Measurements from ENCODE around the gene ITGAL. TPM values are rescaled to one million over a fixed set of nuclear protein-coding genes. Genes with fewer than 3 reads are reported as not detected.
"Not testable (repeated sequence)": the region's sequence is repeated elsewhere in the genome, so short reads cannot be mapped to it uniquely, and the experiment has no call there.

Gene ITGAL
- total RNA-seq, 1 experiment from 2014 or later = not detected

- 0 out of 4 replicates have a peak, but pooled peaks cover 0 to under 1% of the 10 kb centered on the region in 2 experiments for H3K4me1 Mint-ChIP-seq
- no peak for DNase-seq
- Histone ChIP-seq H2BK15ac (ENCODE audit: low read depth, low read length) (no peak overlapping the region), H3K9me3 (ENCODE audit: control insufficient read depth, low read depth, low read length) (no peaks in the 10 kb centered on the region), H3K18ac (ENCODE audit: insufficient read length, low read depth, low read length) (no peak overlapping the region), H3K79me2 (ENCODE audit: insufficient read depth, low read length) (no peaks in the 10 kb centered on the region), H3T11ph (ENCODE audit: low read length) (no peak overlapping the region), H2BK20ac (ENCODE audit: low read depth, low read length, poor library complexity, severe bottlenecking) (no peak overlapping the region), H2AFZ (ENCODE audit: low read length) (no peak overlapping the region), H3K23me2 (ENCODE audit: insufficient read length, low read depth, low read length, poor library complexity, severe bottlenecking) (peaks cover 2% of the 10 kb centered on the region), H3K4me1 (ENCODE audit: insufficient read depth, low read length) (no peaks in the 10 kb centered on the region), H4K8ac (replicated peaks; ENCODE audit: insufficient read length, low read depth, low read length) (no peak overlapping the region), H3K79me1 (ENCODE audit: insufficient read depth, low read depth, low read length, poor library complexity, severe bottlenecking) (no peaks in the 10 kb centered on the region), H3K14ac (ENCODE audit: insufficient read depth, low read length) (no peak overlapping the region), H3K27ac (ENCODE audit: insufficient read length, low read depth, low read length) (no peak overlapping the region), H3K27me3 (ENCODE audit: insufficient read depth, low read length) (no peaks in the 10 kb centered on the region), H4K20me1 (ENCODE audit: control insufficient read depth, insufficient read depth, insufficient read length) (no peaks in the 10 kb centered on the region), H3K4ac (ENCODE audit: low read depth, low read length) (no peak overlapping the region), H3K23ac (ENCODE audit: insufficient read length, low read depth, low read length) (no peak overlapping the region), H2BK120ac (ENCODE audit: low read depth, low read length, poor library complexity, severe bottlenecking) (no peak overlapping the region), H3K4me2 (ENCODE audit: insufficient read depth, insufficient read length, low read length) (no peak overlapping the region), H2AK5ac (ENCODE audit: insufficient read length, low read length) (no peak overlapping the region), H4K91ac (ENCODE audit: insufficient read length, low read depth, low read length) (no peak overlapping the region), H2BK5ac (ENCODE audit: insufficient read length, low read length) (no peak overlapping the region), H4K5ac (ENCODE audit: insufficient read length, low read depth, low read length) (no peak overlapping the region), H2BK12ac (ENCODE audit: insufficient read length, low read depth, low read length) (no peak overlapping the region), H3K56ac (ENCODE audit: insufficient read length, low read depth, low read length) (no peak overlapping the region), H3K9ac (ENCODE audit: extremely low read depth, insufficient read length, low read length) (no peak overlapping the region)
- no peaks in the 10 kb centered on the region for H3K36me3 Mint-ChIP-seq (ENCODE audit: insufficient read depth in 1 of 3, low read depth in 3 of 3)
- H3K27me3 Mint-ChIP-seq (ENCODE audit: low read depth) = peaks cover 4% of the 10 kb centered on the region
- no peak overlapping the region for H3K27ac Mint-ChIP-seq
- TF ChIP-seq, protein P1, sequence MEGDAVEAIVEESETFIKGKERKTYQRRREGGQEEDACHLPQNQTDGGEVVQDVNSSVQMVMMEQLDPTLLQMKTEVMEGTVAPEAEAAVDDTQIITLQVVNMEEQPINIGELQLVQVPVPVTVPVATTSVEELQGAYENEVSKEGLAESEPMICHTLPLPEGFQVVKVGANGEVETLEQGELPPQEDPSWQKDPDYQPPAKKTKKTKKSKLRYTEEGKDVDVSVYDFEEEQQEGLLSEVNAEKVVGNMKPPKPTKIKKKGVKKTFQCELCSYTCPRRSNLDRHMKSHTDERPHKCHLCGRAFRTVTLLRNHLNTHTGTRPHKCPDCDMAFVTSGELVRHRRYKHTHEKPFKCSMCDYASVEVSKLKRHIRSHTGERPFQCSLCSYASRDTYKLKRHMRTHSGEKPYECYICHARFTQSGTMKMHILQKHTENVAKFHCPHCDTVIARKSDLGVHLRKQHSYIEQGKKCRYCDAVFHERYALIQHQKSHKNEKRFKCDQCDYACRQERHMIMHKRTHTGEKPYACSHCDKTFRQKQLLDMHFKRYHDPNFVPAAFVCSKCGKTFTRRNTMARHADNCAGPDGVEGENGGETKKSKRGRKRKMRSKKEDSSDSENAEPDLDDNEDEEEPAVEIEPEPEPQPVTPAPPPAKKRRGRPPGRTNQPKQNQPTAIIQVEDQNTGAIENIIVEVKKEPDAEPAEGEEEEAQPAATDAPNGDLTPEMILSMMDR (conservative IDR thresholded peaks at IDR 0.05) = no peak
- WGBS (ENCODE audit: extremely low coverage, insufficient read length, low lambda C conversion rate) = no CpG with 5 or more reads among the region's 11 CpGs
- no peak overlapping the region for H3K4me3 Mint-ChIP-seq
- H3K9me3 Mint-ChIP-seq = peaks cover 0 to 2% of the 10 kb centered on the region in 2 experiments; a peak in 1 of 5 replicates
Measured at GRCh38 chr16:30459456-30459855, 13.1 kb upstream of the ITGAL start.

DNA sequence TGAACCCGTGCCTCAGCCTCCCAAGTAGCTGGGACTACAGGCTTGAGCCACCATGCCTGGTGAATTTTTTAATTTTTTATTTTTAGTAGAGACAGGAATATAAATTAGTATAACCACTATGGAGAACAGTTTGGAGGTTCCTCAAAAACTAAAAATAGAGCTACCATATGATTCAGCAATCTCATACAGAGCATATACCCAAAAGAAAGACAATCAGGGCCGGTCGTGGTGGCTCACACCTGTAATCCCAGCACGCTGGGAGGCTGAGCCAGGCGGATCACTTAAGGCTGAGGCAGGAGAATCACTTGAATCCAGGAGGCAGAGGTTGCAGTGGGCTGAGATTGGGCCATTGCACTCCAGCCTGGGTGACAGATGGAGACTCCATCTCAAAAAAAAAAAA lies 11.1 kb upstream of the ITGAL start:
- not testable (repeated sequence) for H2BK15ac ChIP-seq (ENCODE audit: low read depth, low read length); H2AK5ac ChIP-seq (ENCODE audit: insufficient read length, low read length); H2AFZ ChIP-seq (ENCODE audit: low read length); H3K56ac ChIP-seq (ENCODE audit: insufficient read length, low read depth, low read length); H3K23me2 ChIP-seq (ENCODE audit: insufficient read length, low read depth, low read length, poor library complexity, severe bottlenecking); H3K4me1 Mint-ChIP-seq; H3K4me1 ChIP-seq (ENCODE audit: insufficient read depth, low read length); H3K27ac Mint-ChIP-seq; H2BK12ac ChIP-seq (ENCODE audit: insufficient read length, low read depth, low read length); H3K9me3 Mint-ChIP-seq; H3K4me3 Mint-ChIP-seq; H4K5ac ChIP-seq (ENCODE audit: insufficient read length, low read depth, low read length); H3K27me3 Mint-ChIP-seq (ENCODE audit: low read depth); H4K8ac ChIP-seq (replicated peaks; ENCODE audit: insufficient read length, low read depth, low read length); H2BK5ac ChIP-seq (ENCODE audit: insufficient read length, low read length); H3K27ac ChIP-seq (ENCODE audit: insufficient read length, low read depth, low read length); H3K14ac ChIP-seq (ENCODE audit: insufficient read depth, low read length); H2BK120ac ChIP-seq (ENCODE audit: low read depth, low read length, poor library complexity, severe bottlenecking); H3K9ac ChIP-seq (ENCODE audit: extremely low read depth, insufficient read length, low read length); DNase-seq; H3K4me2 ChIP-seq (ENCODE audit: insufficient read depth, insufficient read length, low read length); H3K27me3 ChIP-seq (ENCODE audit: insufficient read depth, low read length); H4K20me1 ChIP-seq (ENCODE audit: control insufficient read depth, insufficient read depth, insufficient read length); H3K23ac ChIP-seq (ENCODE audit: insufficient read length, low read depth, low read length); H4K91ac ChIP-seq (ENCODE audit: insufficient read length, low read depth, low read length); H2BK20ac ChIP-seq (ENCODE audit: low read depth, low read length, poor library complexity, severe bottlenecking); H3K79me1 ChIP-seq (ENCODE audit: insufficient read depth, low read depth, low read length, poor library complexity, severe bottlenecking); H3K9me3 ChIP-seq (ENCODE audit: control insufficient read depth, low read depth, low read length); H3K36me3 Mint-ChIP-seq (ENCODE audit: insufficient read depth in 1 of 3, low read depth in 3 of 3); H3T11ph ChIP-seq (ENCODE audit: low read length); H3K79me2 ChIP-seq (ENCODE audit: insufficient read depth, low read length); H3K4ac ChIP-seq (ENCODE audit: low read depth, low read length); H3K18ac ChIP-seq (ENCODE audit: insufficient read length, low read depth, low read length)
- WGBS (ENCODE audit: extremely low coverage, insufficient read length, low lambda C conversion rate) = no CpG with 5 or more reads among the region's 5 CpGs

Measured in H9 (cell line).